ENCODE data around the gene PLGRKT.
"Not testable (repeated sequence)": the region's sequence is repeated elsewhere in the genome, so short reads cannot be mapped to it uniquely, and the experiment has no call there.

Gene PLGRKT

DNA sequence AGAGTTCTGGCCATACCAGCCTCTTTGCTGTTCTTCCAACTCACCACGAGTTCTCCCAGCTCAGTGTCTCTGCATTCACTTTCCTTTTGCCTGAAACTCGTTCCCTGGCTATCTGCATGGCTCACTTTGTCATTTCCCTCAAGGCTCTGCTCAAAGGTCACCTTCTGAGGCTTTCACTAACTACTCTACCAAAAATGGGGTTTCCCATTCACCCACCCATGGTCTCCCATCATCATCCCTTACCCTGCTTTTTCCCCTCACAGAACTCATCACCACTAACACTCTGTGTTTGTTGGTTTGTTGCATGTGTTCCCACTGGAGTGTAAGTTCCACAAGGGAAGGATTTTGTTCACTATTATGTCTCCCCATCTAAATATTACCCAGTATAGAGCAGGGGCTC lies 16.6 kb downstream of the PLGRKT start:
- H3K27me3 ChIP-seq (ENCODE audit: insufficient read depth, insufficient read length) = no peaks in the 10 kb centered on the region
- TF ChIP-seq ZNF274 (IDR thresholded peaks at IDR 0.05; ENCODE audit: low read depth, low read length) = no peak
- TF ChIP-seq YY1 (IDR thresholded peaks at IDR 0.05; ENCODE audit: insufficient read depth, insufficient read length) = no peak
- TF ChIP-seq SUZ12 (IDR thresholded peaks at IDR 0.05; ENCODE audit: extremely low read depth, insufficient read depth, insufficient read length) = no peak
- no peak for DNase-seq (ENCODE audit: low read depth, low spot score)
- no peak overlapping the region for H3K4me3 ChIP-seq (ENCODE audit: insufficient read length, low read depth)
- H3K4me1 ChIP-seq (ENCODE audit: insufficient read depth, insufficient read length) = peaks cover 2% of the 10 kb centered on the region
- no peak overlapping the region for H3K9ac ChIP-seq (ENCODE audit: insufficient read length, low read depth)
- peaks cover 13% of the 10 kb centered on the region for H3K36me3 ChIP-seq (ENCODE audit: insufficient read depth, insufficient read length, low read length)
- no peaks in the 10 kb centered on the region for H3K9me3 ChIP-seq (ENCODE audit: insufficient read depth, low read length)

GRCh38 chr9:5419987-5420386 lies 17.7 kb downstream of the PLGRKT start:
- H3K4me1 ChIP-seq (ENCODE audit: insufficient read depth, insufficient read length) = peaks cover 2% of the 10 kb centered on the region
- H3K4me3 ChIP-seq (ENCODE audit: insufficient read length, low read depth) = no peak overlapping the region
- no peaks in the 10 kb centered on the region for H3K27me3 ChIP-seq (ENCODE audit: insufficient read depth, insufficient read length)
- DNase-seq (ENCODE audit: low read depth, low spot score) = no peak
- no peak overlapping the region for H3K9ac ChIP-seq (ENCODE audit: insufficient read length, low read depth)
- no peaks in the 10 kb centered on the region for H3K9me3 ChIP-seq (ENCODE audit: insufficient read depth, low read length)
- no peak for TF ChIP-seq SUZ12 (IDR thresholded peaks at IDR 0.05; ENCODE audit: extremely low read depth, insufficient read depth, insufficient read length)
- no peak for TF ChIP-seq YY1 (IDR thresholded peaks at IDR 0.05; ENCODE audit: insufficient read depth, insufficient read length)
- TF ChIP-seq ZNF274 (IDR thresholded peaks at IDR 0.05; ENCODE audit: low read depth, low read length) = no peak
- H3K36me3 ChIP-seq (ENCODE audit: insufficient read depth, insufficient read length, low read length) = peaks cover 13% of the 10 kb centered on the region

DNA sequence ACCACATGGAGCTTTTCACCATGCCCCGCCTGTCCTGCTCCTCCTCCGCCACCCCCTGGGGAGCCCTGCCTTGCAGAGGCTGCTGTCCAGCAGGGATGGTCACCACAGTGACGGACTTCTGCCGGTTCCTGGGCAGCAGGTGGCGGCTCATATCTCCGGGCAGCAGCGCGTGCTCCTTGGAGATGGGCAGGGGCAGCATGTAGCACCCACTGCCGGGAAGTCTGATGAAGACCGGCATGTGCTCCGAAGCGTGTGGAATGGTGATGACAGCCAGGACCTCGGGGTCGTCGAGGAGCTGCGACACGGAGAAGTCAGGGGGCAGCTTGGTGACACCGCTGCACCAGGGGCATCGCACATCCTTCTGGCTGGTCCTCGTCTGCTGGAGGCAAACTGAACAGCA lies 19.2 kb downstream of the PLGRKT start:
- TF ChIP-seq ZNF274 (IDR thresholded peaks at IDR 0.05; ENCODE audit: low read depth, low read length) (no peak), YY1 (IDR thresholded peaks at IDR 0.05; ENCODE audit: insufficient read depth, insufficient read length) (no peak), SUZ12 (IDR thresholded peaks at IDR 0.05; ENCODE audit: extremely low read depth, insufficient read depth, insufficient read length) (no peak)
- peaks cover 13% of the 10 kb centered on the region for H3K36me3 ChIP-seq (ENCODE audit: insufficient read depth, insufficient read length, low read length)
- no peaks in the 10 kb centered on the region for H3K9me3 ChIP-seq (ENCODE audit: insufficient read depth, low read length)
- peaks cover 2% of the 10 kb centered on the region for H3K4me1 ChIP-seq (ENCODE audit: insufficient read depth, insufficient read length)
- H3K4me3 ChIP-seq (ENCODE audit: insufficient read length, low read depth) = no peak overlapping the region
- H3K27me3 ChIP-seq (ENCODE audit: insufficient read depth, insufficient read length) = no peaks in the 10 kb centered on the region
- no peak overlapping the region for H3K9ac ChIP-seq (ENCODE audit: insufficient read length, low read depth)
- DNase-seq (ENCODE audit: low read depth, low spot score) = no peak

DNA sequence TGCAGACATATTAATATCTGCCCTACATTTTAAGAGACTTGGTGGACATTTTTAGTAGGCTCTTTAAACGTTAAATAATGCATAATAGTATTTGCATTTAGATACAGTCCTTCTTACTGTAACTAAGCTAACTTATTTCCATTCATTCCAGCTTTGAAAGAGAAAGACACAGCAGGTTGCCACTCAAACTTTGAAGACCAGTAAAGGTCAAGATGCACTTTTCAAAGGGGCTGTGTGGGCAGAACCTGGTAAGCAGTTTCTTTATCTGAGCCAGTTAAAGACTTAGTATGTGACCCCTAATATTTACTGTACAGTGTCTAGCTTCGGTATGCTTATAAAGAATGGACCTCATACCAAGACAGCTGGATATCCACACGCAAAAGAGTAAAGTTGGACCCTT lies 20.8 kb downstream of the PLGRKT start:
- Histone ChIP-seq H3K9me3 (ENCODE audit: insufficient read depth, low read length) (peaks cover 3% of the 10 kb centered on the region; the same call in 1 of the 2 replicates), H3K27me3 (ENCODE audit: insufficient read depth, insufficient read length) (no peaks in the 10 kb centered on the region), H3K36me3 (ENCODE audit: insufficient read depth, insufficient read length, low read length) (peaks cover 13% of the 10 kb centered on the region), H3K4me1 (ENCODE audit: insufficient read depth, insufficient read length) (peaks cover 2% of the 10 kb centered on the region), H3K9ac (ENCODE audit: insufficient read length, low read depth) (no peak overlapping the region), H3K4me3 (ENCODE audit: insufficient read length, low read depth) (no peak overlapping the region)
- TF ChIP-seq YY1 (IDR thresholded peaks at IDR 0.05; ENCODE audit: insufficient read depth, insufficient read length) = no peak
- no peak for TF ChIP-seq SUZ12 (IDR thresholded peaks at IDR 0.05; ENCODE audit: extremely low read depth, insufficient read depth, insufficient read length)
- TF ChIP-seq ZNF274 (IDR thresholded peaks at IDR 0.05; ENCODE audit: low read depth, low read length) = no peak
- peak; percentile 25 for DNase-seq (ENCODE audit: low read depth, low spot score)

GRCh38 chr9:5408596-5408995 lies 29.1 kb downstream of the PLGRKT start:
- H3K4me1 ChIP-seq (ENCODE audit: insufficient read depth, insufficient read length) = no peaks in the 10 kb centered on the region
- DNase-seq (ENCODE audit: low read depth, low spot score) = no peak
- H3K36me3 ChIP-seq (ENCODE audit: insufficient read depth, insufficient read length, low read length) = no peaks in the 10 kb centered on the region
- H3K9me3 ChIP-seq (ENCODE audit: insufficient read depth, low read length) = peaks cover 41% of the 10 kb centered on the region
- no peak overlapping the region for H3K4me3 ChIP-seq (ENCODE audit: insufficient read length, low read depth)
- TF ChIP-seq ZNF274 (IDR thresholded peaks at IDR 0.05; ENCODE audit: low read depth, low read length) (no peak), SUZ12 (IDR thresholded peaks at IDR 0.05; ENCODE audit: extremely low read depth, insufficient read depth, insufficient read length) (no peak), YY1 (IDR thresholded peaks at IDR 0.05; ENCODE audit: insufficient read depth, insufficient read length) (no peak)
- no peaks in the 10 kb centered on the region for H3K27me3 ChIP-seq (ENCODE audit: insufficient read depth, insufficient read length)
- no peak overlapping the region for H3K9ac ChIP-seq (ENCODE audit: insufficient read length, low read depth)

DNA sequence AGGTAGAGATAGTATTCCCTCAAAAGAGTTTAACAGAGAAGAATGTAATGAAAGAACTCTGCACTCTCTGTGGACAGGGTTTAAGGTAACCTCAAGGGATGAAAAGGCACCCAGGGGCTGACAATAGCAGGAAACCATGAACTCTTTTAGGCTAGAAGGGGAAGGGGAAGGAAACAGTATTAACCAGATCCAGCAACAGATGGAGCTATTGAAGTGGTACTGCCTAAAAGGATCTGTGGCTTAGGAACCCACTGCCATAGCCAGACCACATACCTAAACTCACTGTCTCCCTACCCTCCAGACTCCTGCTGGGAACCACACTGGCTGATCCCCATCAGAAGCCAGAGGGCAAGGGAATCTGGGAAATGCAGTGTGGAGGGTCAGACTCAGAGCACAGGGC lies 35.5 kb downstream of the PLGRKT start:
- no peak overlapping the region for H3K4me3 ChIP-seq (ENCODE audit: insufficient read length, low read depth)
- TF ChIP-seq SUZ12 (IDR thresholded peaks at IDR 0.05; ENCODE audit: extremely low read depth, insufficient read depth, insufficient read length) = no peak
- TF ChIP-seq ZNF274 (IDR thresholded peaks at IDR 0.05; ENCODE audit: low read depth, low read length) = no peak
- TF ChIP-seq YY1 (IDR thresholded peaks at IDR 0.05; ENCODE audit: insufficient read depth, insufficient read length) = no peak
- H3K27me3 ChIP-seq (ENCODE audit: insufficient read depth, insufficient read length) = no peaks in the 10 kb centered on the region
- H3K9me3 ChIP-seq (ENCODE audit: insufficient read depth, low read length) = peaks cover 8% of the 10 kb centered on the region; the same call in 1 of the 2 replicates
- DNase-seq (ENCODE audit: low read depth, low spot score) = no peak
- H3K9ac ChIP-seq (ENCODE audit: insufficient read length, low read depth) = no peak overlapping the region
- H3K36me3 ChIP-seq (ENCODE audit: insufficient read depth, insufficient read length, low read length) = no peaks in the 10 kb centered on the region
- H3K4me1 ChIP-seq (ENCODE audit: insufficient read depth, insufficient read length) = no peaks in the 10 kb centered on the region

DNA sequence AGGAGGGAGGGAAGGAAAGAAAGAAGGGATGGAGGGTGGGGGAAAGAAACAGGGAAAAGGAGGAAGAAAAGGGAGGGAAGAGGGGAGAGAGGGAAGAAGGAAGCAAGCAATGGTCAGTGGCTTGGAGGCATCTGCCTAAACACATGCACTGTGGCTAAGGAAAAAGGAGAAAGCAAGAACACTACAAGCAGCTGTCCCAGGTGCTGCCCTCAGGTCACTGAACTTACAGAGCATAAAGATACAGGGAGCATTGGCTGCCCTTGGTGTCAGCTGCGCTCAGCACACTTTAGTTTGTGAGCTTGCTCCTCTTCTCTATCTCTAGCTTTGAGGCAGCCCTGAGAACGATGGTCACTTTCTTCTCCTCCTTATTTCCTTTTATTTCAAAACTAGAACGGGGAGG lies 40.2 kb downstream of the PLGRKT start:
- not testable (repeated sequence) for DNase-seq (ENCODE audit: low read depth, low spot score); H3K27me3 ChIP-seq (ENCODE audit: insufficient read depth, insufficient read length); H3K36me3 ChIP-seq (ENCODE audit: insufficient read depth, insufficient read length, low read length); H3K4me1 ChIP-seq (ENCODE audit: insufficient read depth, insufficient read length); H3K4me3 ChIP-seq (ENCODE audit: insufficient read length, low read depth); H3K9ac ChIP-seq (ENCODE audit: insufficient read length, low read depth); H3K9me3 ChIP-seq (ENCODE audit: insufficient read depth, low read length)

GRCh38 chr9:5395428-5395827 lies 42.3 kb downstream of the PLGRKT start:
- TF ChIP-seq YY1 (IDR thresholded peaks at IDR 0.05; ENCODE audit: insufficient read depth, insufficient read length) = no peak
- TF ChIP-seq ZNF274 (IDR thresholded peaks at IDR 0.05; ENCODE audit: low read depth, low read length) = no peak
- TF ChIP-seq SUZ12 (IDR thresholded peaks at IDR 0.05; ENCODE audit: extremely low read depth, insufficient read depth, insufficient read length) = no peak
- no peak overlapping the region for H3K4me3 ChIP-seq (ENCODE audit: insufficient read length, low read depth)
- no peak for DNase-seq (ENCODE audit: low read depth, low spot score)
- H3K4me1 ChIP-seq (ENCODE audit: insufficient read depth, insufficient read length) = no peaks in the 10 kb centered on the region
- H3K27me3 ChIP-seq (ENCODE audit: insufficient read depth, insufficient read length) = no peaks in the 10 kb centered on the region
- H3K9ac ChIP-seq (ENCODE audit: insufficient read length, low read depth) = no peak overlapping the region
- no peaks in the 10 kb centered on the region for H3K9me3 ChIP-seq (ENCODE audit: insufficient read depth, low read length)
- no peaks in the 10 kb centered on the region for H3K36me3 ChIP-seq (ENCODE audit: insufficient read depth, insufficient read length, low read length)

- not testable (repeated sequence) for DNase-seq (ENCODE audit: low read depth, low spot score); H3K4me1 ChIP-seq (ENCODE audit: insufficient read depth, insufficient read length); H3K27me3 ChIP-seq (ENCODE audit: insufficient read depth, insufficient read length); H3K9ac ChIP-seq (ENCODE audit: insufficient read length, low read depth); H3K9me3 ChIP-seq (ENCODE audit: insufficient read depth, low read length); H3K4me3 ChIP-seq (ENCODE audit: insufficient read length, low read depth); H3K36me3 ChIP-seq (ENCODE audit: insufficient read depth, insufficient read length, low read length)
Measured at GRCh38 chr9:5393976-5394375, 43.7 kb downstream of the PLGRKT start.

Data from NT2/D1 (cell line).